Right lobe of liver (tissue), 4 donors: ENCODE results near the gene ZAR1L.

Experiments
- CTCF ChIP-seq, 4 donors: fragments of 200-600 bp in 3 of 4; fragments of 450-650 bp in 1 of 4; IDR thresholded peaks; one replicate each; pipeline versions ENCODE4 v1.5.1 to v1.8.0; 2016 to 2022; ENCODE audit warnings: antibody characterized with exemption in 4 of 4, mild to moderate bottlenecking in 2 of 4
- POLR2A ChIP-seq: fragments of 450-650 bp; IDR thresholded peaks from one replicate; pipeline ENCODE4 v1.6.1; 2017; ENCODE audit warnings: antibody characterized with exemption, mild to moderate bottlenecking
- donor health status: DM: no; HTN: no; CAD: no.
- donor health status: DM: no; HTN: no; CAD: no.
- donor health status: DM: no; HTN: yes; CAD: no.

- TF ChIP-seq POLR2A, result no peak
- no peak for TF ChIP-seq CTCF (IDR thresholded peaks at IDR 0.05)
These were observed 609 bp downstream of the ZAR1L start for GRCh38 chr13:32314271-32315237.
